ENCODE data around the gene GLMN. TPM values are rescaled to one million over a fixed set of nuclear protein-coding genes. Genes with fewer than 3 reads are reported as not detected.

The GLMN gene
- total and polyA plus RNA-seq, 8 donors: 0.58 to 28.5 (median 7.1) TPM

DNA sequence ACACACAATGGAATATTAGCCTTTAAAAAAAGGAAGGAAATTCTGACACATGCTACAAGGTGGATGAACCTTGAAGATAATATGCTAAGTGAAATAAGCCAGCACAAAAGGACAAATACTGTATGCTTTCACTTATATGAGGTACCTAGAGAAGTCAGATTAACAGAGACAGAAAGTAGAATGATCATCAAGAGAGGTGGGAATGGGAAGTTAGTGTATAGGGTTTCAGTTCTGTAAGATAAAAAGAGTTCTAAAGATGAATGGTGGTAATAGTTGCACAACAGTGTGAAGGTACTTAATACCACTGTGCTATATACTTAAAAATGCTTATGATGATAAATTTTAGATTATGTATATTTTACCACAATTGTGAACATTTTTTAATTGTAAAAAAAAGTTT, 7.2 kb upstream of the GLMN start:
- H3K36me3 ChIP-seq: peaks cover 4 to 52% (median 46%) of the 10 kb centered on the region in 4 donors
- intact Hi-C loops (cut with DNase I; ENCODE audit: low total_unique reads): no loop called here
- no peaks in the 10 kb centered on the region for H3K27me3 ChIP-seq
- TF ChIP-seq, protein P1, sequence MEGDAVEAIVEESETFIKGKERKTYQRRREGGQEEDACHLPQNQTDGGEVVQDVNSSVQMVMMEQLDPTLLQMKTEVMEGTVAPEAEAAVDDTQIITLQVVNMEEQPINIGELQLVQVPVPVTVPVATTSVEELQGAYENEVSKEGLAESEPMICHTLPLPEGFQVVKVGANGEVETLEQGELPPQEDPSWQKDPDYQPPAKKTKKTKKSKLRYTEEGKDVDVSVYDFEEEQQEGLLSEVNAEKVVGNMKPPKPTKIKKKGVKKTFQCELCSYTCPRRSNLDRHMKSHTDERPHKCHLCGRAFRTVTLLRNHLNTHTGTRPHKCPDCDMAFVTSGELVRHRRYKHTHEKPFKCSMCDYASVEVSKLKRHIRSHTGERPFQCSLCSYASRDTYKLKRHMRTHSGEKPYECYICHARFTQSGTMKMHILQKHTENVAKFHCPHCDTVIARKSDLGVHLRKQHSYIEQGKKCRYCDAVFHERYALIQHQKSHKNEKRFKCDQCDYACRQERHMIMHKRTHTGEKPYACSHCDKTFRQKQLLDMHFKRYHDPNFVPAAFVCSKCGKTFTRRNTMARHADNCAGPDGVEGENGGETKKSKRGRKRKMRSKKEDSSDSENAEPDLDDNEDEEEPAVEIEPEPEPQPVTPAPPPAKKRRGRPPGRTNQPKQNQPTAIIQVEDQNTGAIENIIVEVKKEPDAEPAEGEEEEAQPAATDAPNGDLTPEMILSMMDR (IDR thresholded peaks at IDR 0.05): no peak
- TF ChIP-seq POLR2A (IDR thresholded peaks at IDR 0.05): no peak
- no peak for TF ChIP-seq POLR2AphosphoS5 (IDR thresholded peaks at IDR 0.05)
- TF ChIP-seq EP300 (IDR thresholded peaks at IDR 0.05): no peak
- peaks cover 0 to 3% (median under 1%) of the 10 kb centered on the region in 4 donors for H3K4me1 ChIP-seq
- no peak overlapping the region for H3K4me3 ChIP-seq
- DNase-seq: no peak
- H3K9me3 ChIP-seq: no peaks in the 10 kb centered on the region
- H3K27ac ChIP-seq: no peak overlapping the region

DNA sequence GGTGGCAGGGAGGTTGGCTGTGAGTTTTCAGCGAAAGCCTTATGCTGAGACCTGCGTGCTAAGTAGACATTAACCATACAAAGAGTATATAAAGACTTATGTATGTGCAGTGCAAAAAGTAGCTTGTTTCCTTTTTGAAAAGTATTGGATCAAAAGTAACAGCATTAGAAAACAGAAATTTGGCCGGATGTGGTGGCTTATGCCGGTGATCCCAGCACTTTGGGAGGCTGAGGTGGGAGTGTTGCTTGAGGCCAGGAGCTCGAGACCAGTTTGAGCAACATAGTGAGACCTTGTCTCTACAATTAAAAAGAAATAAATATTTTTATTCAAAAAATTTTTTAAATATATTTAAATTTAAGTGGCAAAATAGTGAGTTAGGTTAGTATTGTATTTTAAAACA, 2.2 kb upstream of the GLMN start:
- WGBS, 5 donors: 85 to 93% (median 93%) methylated on average over 5 of the region's 5 CpGs
- no peak for TF ChIP-seq POLR2A (IDR thresholded peaks at IDR 0.05)
- TF ChIP-seq, protein P1 (IDR thresholded peaks at IDR 0.05): no peak
- no peak for TF ChIP-seq EP300 (IDR thresholded peaks at IDR 0.05)
- TF ChIP-seq POLR2AphosphoS5 (IDR thresholded peaks at IDR 0.05): no peak

GRCh38 chr1:92299477-92300150, 827 bp upstream of the GLMN start:
- 31 to 37% (median 35%) methylated on average over 11 of the region's 11 CpGs for WGBS, 5 donors
- H3K4me1 ChIP-seq: peaks cover 6 to 30% (median 21%) of the 10 kb centered on the region in 4 donors
- peak overlapping the region; percentile 63 to 90 (median 85) for H3K4me3 ChIP-seq
- intact Hi-C loops (cut with DNase I; ENCODE audit: low total_unique reads): no loop called here
- no peaks in the 10 kb centered on the region for H3K27me3 ChIP-seq
- H3K36me3 ChIP-seq: peaks cover 0 to 26% (median 15%) of the 10 kb centered on the region in 4 donors
- peak overlapping the region in 4 of 5 donors; percentile 93 to 99 (median 96) for H3K27ac ChIP-seq
- peak in 1 of 2 donors; percentile 35 for DNase-seq
- H3K9me3 ChIP-seq: no peaks in the 10 kb centered on the region
- no peak for TF ChIP-seq POLR2AphosphoS5 (IDR thresholded peaks at IDR 0.05)
- TF ChIP-seq, protein P1 (IDR thresholded peaks at IDR 0.05): no peak
- TF ChIP-seq POLR2A (IDR thresholded peaks at IDR 0.05): no peak
- TF ChIP-seq EP300 (IDR thresholded peaks at IDR 0.05): no peak

More for the DNA sequence above, 2.2 kb upstream of the GLMN start:
- no peaks in the 10 kb centered on the region for H3K9me3 ChIP-seq
- peaks cover 6 to 30% (median 21%) of the 10 kb centered on the region in 4 donors for H3K4me1 ChIP-seq
- peaks cover 4 to 30% (median 24%) of the 10 kb centered on the region in 4 donors for H3K36me3 ChIP-seq
- intact Hi-C loops (cut with DNase I; ENCODE audit: low total_unique reads): no loop called here
- H3K27ac ChIP-seq: no peak overlapping the region
- H3K27me3 ChIP-seq: no peaks in the 10 kb centered on the region
- DNase-seq: no peak
- no peak overlapping the region for H3K4me3 ChIP-seq

- peaks cover 0 to 20% (median 13%) of the 10 kb centered on the region in 4 donors for H3K36me3 ChIP-seq
- H3K9me3 ChIP-seq: no peaks in the 10 kb centered on the region
- peak overlapping the region; percentile 63 to 90 (median 85) for H3K4me3 ChIP-seq
- DNase-seq: no peak
- H3K4me1 ChIP-seq: peaks cover 6 to 30% (median 21%) of the 10 kb centered on the region in 4 donors
- peak overlapping the region; percentile 93 to 99 (median 97) for H3K27ac ChIP-seq
- no peaks in the 10 kb centered on the region for H3K27me3 ChIP-seq
- intact Hi-C loops (cut with DNase I; ENCODE audit: low total_unique reads): no loop called here
- TF ChIP-seq POLR2A (IDR thresholded peaks at IDR 0.05): no peak
- TF ChIP-seq, protein P1 (IDR thresholded peaks at IDR 0.05): no peak
- no peak for TF ChIP-seq POLR2AphosphoS5 (IDR thresholded peaks at IDR 0.05)
- TF ChIP-seq EP300 (IDR thresholded peaks at IDR 0.05): no peak
- 4 to 10% (median 5%) methylated on average over 3 of the region's 3 CpGs for WGBS, 5 donors
Observed at GRCh38 chr1:92298213-92298572, 594 bp downstream of the GLMN start.

Data from stomach (tissue), 9 donors.